GM12873 (cell line): ENCODE data around the gene APOC1.

ENCODE experiments used
- TF ChIP-seq, protein P1 (sequence below): IDR thresholded peaks from 2 replicates; pipeline ENCODE4 v1.5.1; 2012; ENCODE audit warnings: low read depth, mild to moderate bottlenecking, moderate library complexity, low read length, control low read depth; ENCODE audit not compliant: insufficient read depth; ENCODE audit errors: missing control alignments

APOC1 gene

GRCh38 chr19:44883922-44884321, 30.5 kb upstream of the APOC1 start:
- TF ChIP-seq, protein P1, sequence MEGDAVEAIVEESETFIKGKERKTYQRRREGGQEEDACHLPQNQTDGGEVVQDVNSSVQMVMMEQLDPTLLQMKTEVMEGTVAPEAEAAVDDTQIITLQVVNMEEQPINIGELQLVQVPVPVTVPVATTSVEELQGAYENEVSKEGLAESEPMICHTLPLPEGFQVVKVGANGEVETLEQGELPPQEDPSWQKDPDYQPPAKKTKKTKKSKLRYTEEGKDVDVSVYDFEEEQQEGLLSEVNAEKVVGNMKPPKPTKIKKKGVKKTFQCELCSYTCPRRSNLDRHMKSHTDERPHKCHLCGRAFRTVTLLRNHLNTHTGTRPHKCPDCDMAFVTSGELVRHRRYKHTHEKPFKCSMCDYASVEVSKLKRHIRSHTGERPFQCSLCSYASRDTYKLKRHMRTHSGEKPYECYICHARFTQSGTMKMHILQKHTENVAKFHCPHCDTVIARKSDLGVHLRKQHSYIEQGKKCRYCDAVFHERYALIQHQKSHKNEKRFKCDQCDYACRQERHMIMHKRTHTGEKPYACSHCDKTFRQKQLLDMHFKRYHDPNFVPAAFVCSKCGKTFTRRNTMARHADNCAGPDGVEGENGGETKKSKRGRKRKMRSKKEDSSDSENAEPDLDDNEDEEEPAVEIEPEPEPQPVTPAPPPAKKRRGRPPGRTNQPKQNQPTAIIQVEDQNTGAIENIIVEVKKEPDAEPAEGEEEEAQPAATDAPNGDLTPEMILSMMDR, result no peak

GRCh38 chr19:44884566-44884965, 29.8 kb upstream of the APOC1 start:
- TF ChIP-seq, protein P1, result no peak

- TF ChIP-seq, protein P1, result no peak
These were observed 28.3 kb upstream of the APOC1 start for GRCh38 chr19:44886141-44886540.

- TF ChIP-seq, protein P1, result no peak
These were observed 26.8 kb upstream of the APOC1 start for GRCh38 chr19:44887648-44888047.

GRCh38 chr19:44889830-44890365, 24.5 kb upstream of the APOC1 start:
- TF ChIP-seq, protein P1, result no peak

GRCh38 chr19:44890366-44891015, 23.9 kb upstream of the APOC1 start:
- TF ChIP-seq, protein P1, result no peak

GRCh38 chr19:44891016-44891882, 23.2 kb upstream of the APOC1 start, which contains the start of gene TOMM40:
Gene TOMM40 (plus strand): TSS chr19:44891254. CDS start chr19:44891416, 162 bp downstream.
- TF ChIP-seq, protein P1, result peak; percentile 18
